IMR-90 (cell line): ENCODE results near the gene CARMIL1. TPM values are rescaled to one million over a fixed set of nuclear protein-coding genes. Genes with fewer than 3 reads are reported as not detected.

Experiments used
- ATAC-seq: fragments of 200-7000 bp; cut with Tn5 transposase; 2 replicates; pipeline ENCODE4 v1.9.1; 2020; ENCODE audit warnings: low read depth, mild to moderate bottlenecking, moderate library complexity
- BruUV-seq: library from RNA; stranded (reverse); fragments of 400-500 nt; replicated peaks from 2 replicates; lab custom pipeline; 2021; lab: Mats Ljungman, UMichigan
- CTCF ChIA-PET: fragments of 300-600 bp; formaldehyde crosslinking; extraction: SDS; loops from one replicate; lab custom pipeline; 2021; ENCODE audit warnings: antibody characterized with exemption; lab: Yijun Ruan, JAX
- POLR2A ChIA-PET: fragments of 300-600 bp; sonication (Branson Sonifier 250); formaldehyde crosslinking; loops from one replicate; lab custom pipeline; 2022; ENCODE audit warnings: antibody characterized with exemption; ENCODE audit not compliant: unreplicated experiment; lab: Charles Lee
- DNase-seq: peaks from one replicate; pipeline ENCODE4 v3.0.0; 2013
- H2AFZ ChIP-seq: replicated peaks from 2 replicates; pipeline ENCODE3; 2013; ENCODE audit warnings: low read length, mild to moderate bottlenecking; ENCODE audit not compliant: poor library complexity
- H2AK5ac ChIP-seq: 2 replicates; pipeline ENCODE4 v1.6.1; 2013; ENCODE audit warnings: low read depth, low read length, inconsistent platforms
- H2AK9ac ChIP-seq: replicated peaks from 2 replicates; pipeline ENCODE3; 2013; ENCODE audit warnings: mild to moderate bottlenecking, low read depth, low read length, moderate library complexity; ENCODE audit not compliant: poor library complexity
- H2BK120ac ChIP-seq: 2 replicates; pipeline ENCODE4 v1.6.1; 2013; ENCODE audit warnings: low read depth, low read length, inconsistent platforms
- H2BK15ac ChIP-seq: 3 replicates; pipeline ENCODE4 v1.6.1; 2013; ENCODE audit warnings: low read depth, low read length, inconsistent platforms
- H2BK20ac ChIP-seq: 2 replicates; pipeline ENCODE4 v1.6.1; 2013; ENCODE audit warnings: low read depth, mild to moderate bottlenecking, inconsistent platforms, low read length, moderate library complexity
- H2BK5ac ChIP-seq: 2 replicates; pipeline ENCODE4 v1.6.1; 2013; ENCODE audit warnings: mild to moderate bottlenecking, low read depth, low read length, inconsistent platforms; ENCODE audit not compliant: poor library complexity, severe bottlenecking
- H3K14ac ChIP-seq: replicated peaks from 2 replicates; pipeline ENCODE4 v1.6.1; 2013; ENCODE audit warnings: low read depth, low read length, inconsistent platforms
- H3K18ac ChIP-seq: 2 replicates; pipeline ENCODE4 v1.6.1; 2013; ENCODE audit warnings: low read depth, low read length, control low read depth
- H3K23ac ChIP-seq: 2 replicates; pipeline ENCODE4 v1.6.1; 2013; ENCODE audit warnings: low read depth, low read length, inconsistent platforms
- H3K27ac ChIP-seq: 2 replicates; pipeline ENCODE4 v1.5.1; 2013; ENCODE audit warnings: mild to moderate bottlenecking, control low read depth, low read length; ENCODE audit not compliant: insufficient read depth
- H3K27me3 ChIP-seq: 2 replicates; pipeline ENCODE4 v1.6.1; 2013; ENCODE audit warnings: low read length; ENCODE audit not compliant: control insufficient read depth, insufficient read depth
- H3K36me3 ChIP-seq: 2 replicates; pipeline ENCODE4 v1.6.1; 2013; ENCODE audit warnings: low read length, mixed read lengths; ENCODE audit not compliant: control insufficient read depth, insufficient read depth
- H3K4ac ChIP-seq: 2 replicates; pipeline ENCODE4 v1.6.1; 2013; ENCODE audit warnings: low read depth, low read length, inconsistent platforms
- H3K4me1 ChIP-seq: 2 replicates; pipeline ENCODE4 v1.6.1; 2013; ENCODE audit warnings: low read length, mixed read lengths; ENCODE audit not compliant: control insufficient read depth, insufficient read depth
- H3K4me2 ChIP-seq: 2 replicates; pipeline ENCODE4 v1.6.1; 2013; ENCODE audit warnings: low read depth, mild to moderate bottlenecking, control low read depth, low read length, moderate library complexity
- H3K4me3 ChIP-seq: 2 replicates; pipeline ENCODE4 v1.5.1; 2013; ENCODE audit warnings: low read depth, mild to moderate bottlenecking, control low read depth, low read length, moderate library complexity; ENCODE audit not compliant: insufficient read depth
- H3K56ac ChIP-seq: 2 replicates; pipeline ENCODE4 v1.6.1; 2013; ENCODE audit warnings: low read length, inconsistent platforms; ENCODE audit not compliant: insufficient read depth; ENCODE audit errors: extremely low read depth
- H3K79me1 ChIP-seq, 2 experiments: 2 replicates each; pipeline ENCODE4 v1.6.1; 2013; ENCODE audit warnings: low read length in 2 of 2, inconsistent platforms in 1 of 2, low read depth in 1 of 2
- H3K9ac ChIP-seq: 2 replicates; pipeline ENCODE4 v1.6.1; 2013; ENCODE audit warnings: low read depth, low read length, control low read depth
- H3K9me1 ChIP-seq: 2 replicates; pipeline ENCODE4 v1.6.1; 2013; ENCODE audit warnings: low read length, inconsistent platforms; ENCODE audit not compliant: insufficient read depth
- H3K9me3 ChIP-seq: 2 replicates; pipeline ENCODE4 v1.6.1; 2013; ENCODE audit warnings: low read length; ENCODE audit not compliant: control insufficient read depth, insufficient read depth
- H4K20me1 ChIP-seq: 2 replicates; pipeline ENCODE4 v1.6.1; 2013; ENCODE audit warnings: low read length, inconsistent platforms; ENCODE audit not compliant: insufficient read depth
- H4K5ac ChIP-seq: 2 replicates; pipeline ENCODE4 v1.6.1; 2013; ENCODE audit warnings: mild to moderate bottlenecking, low read depth, low read length, control low read depth
- H4K8ac ChIP-seq, 2 experiments: 2 replicates each; pipeline ENCODE4 v1.6.1; 2013; ENCODE audit warnings: low read depth in 2 of 2, low read length in 2 of 2, control low read depth in 1 of 2, inconsistent platforms in 1 of 2
- H4K91ac ChIP-seq: 2 replicates; pipeline ENCODE4 v1.6.1; 2013; ENCODE audit warnings: low read depth, low read length, inconsistent platforms; ENCODE audit not compliant: insufficient read depth
- MAFK ChIP-seq: IDR thresholded peaks from 2 replicates; pipeline ENCODE4 v1.6.1; 2012; ENCODE audit warnings: low read depth, low read length, improper control_type of control experiment
- POLR2A ChIP-seq: IDR thresholded peaks from 2 replicates; pipeline ENCODE4 v1.6.1; 2012; ENCODE audit warnings: mild to moderate bottlenecking, low read depth, low read length
- RAD21 ChIP-seq: IDR thresholded peaks from 2 replicates; pipeline ENCODE4 v1.6.1; 2012; ENCODE audit warnings: low read length, improper control_type of control experiment
- WGBS, 2 experiments: methylation state at CpG; one replicate each; pipeline versions ENCODE4 v1.1.5 to v1.1.7; 2013; ENCODE audit warnings: missing lambda C conversion rate in 2 of 2; ENCODE audit not compliant: insufficient read length in 1 of 2; ENCODE audit errors: extremely low coverage in 2 of 2; 5-methylcytosine and 5-hydroxymethylcytosine counted together
- dilution Hi-C: fragments of 300-500 bp; cut with HindIII; formaldehyde crosslinking; loops from one replicate; pipeline ENCODE4 v1.14.3; 2018; ENCODE audit warnings: low sequenced_read_pairs; ENCODE audit not compliant: unreplicated experiment
- in situ Hi-C: fragments of 300-500 bp; cut with MboI; formaldehyde crosslinking; loops from 3 replicates; pipeline ENCODE4 v1.14.3; 2019; ENCODE audit warnings: low sequenced_read_pairs, inconsistent platforms, mixed read lengths
- intact Hi-C: fragments of 100-400 bp; cut with micrococcal nuclease; formaldehyde crosslinking; loops from 2 replicates; pipeline ENCODE4 v1.10.0; 2022
- polyA plus RNA-seq, 3 experiments: library from polyadenylated mRNA; depleted of rRNA; stranded (reverse); fragments of >200 nt; gene quantifications; 2 replicates each; pipeline ENCODE4 v1.2.3, GENCODE V29; 2012; ENCODE audit warnings: low replicate concordance in 1 of 3
- total RNA-seq: library from RNA; depleted of rRNA; stranded (reverse); fragments of >200 nt; gene quantifications from 2 replicates; pipeline ENCODE4 v1.2.3, GENCODE V29; 2012
- TF ChIP-seq, protein P1 (sequence below): conservative IDR thresholded peaks from 2 replicates; pipeline ENCODE4 v1.5.1; 2012; ENCODE audit warnings: mild to moderate bottlenecking, low read depth, low read length, improper control_type of control experiment
- TF ChIP-seq, protein P2 (sequence below): fragments of 150-350 bp; IDR thresholded peaks from 2 replicates; pipeline ENCODE4 v1.6.1; 2016; ENCODE audit warnings: low read depth, mild to moderate bottlenecking, low read length, moderate library complexity, borderline replicate concordance

Gene CARMIL1
- total and polyA plus RNA-seq, 2 of the 4 experiments (the other 2 are of a cell fraction): 1.3 to 2.9 TPM

DNA sequence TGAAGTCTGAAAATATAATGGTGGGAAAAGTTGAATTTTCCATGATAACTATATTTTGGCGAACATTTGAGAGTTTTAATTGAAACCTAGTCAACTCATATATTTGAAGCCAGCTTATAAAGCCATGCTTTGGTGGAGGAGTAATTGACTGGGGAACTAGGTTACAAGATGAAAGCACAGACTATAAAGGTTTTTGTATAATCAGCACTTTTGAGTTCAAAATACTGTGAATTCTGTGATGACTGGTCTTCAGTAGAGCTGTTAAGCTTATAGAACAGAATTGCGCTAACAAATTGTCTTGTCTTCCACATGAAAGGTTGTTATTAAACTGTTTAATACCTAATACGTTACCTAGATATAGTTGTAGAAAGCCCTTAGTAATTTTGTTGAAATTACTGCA is 213.8 kb downstream of the CARMIL1 start:
- POLR2A ChIA-PET: no interaction called here
- no peak overlapping the region for H3K4me2 ChIP-seq
- no peaks in the 10 kb centered on the region for H3K27me3 ChIP-seq
- no TSS peak for BruUV-seq
- no peaks in the 10 kb centered on the region for H3K36me3 ChIP-seq
- H2BK20ac ChIP-seq: no peak overlapping the region
- H3K18ac ChIP-seq: no peak overlapping the region
- no peak overlapping the region for H2AFZ ChIP-seq
- H3K9me1 ChIP-seq: no peaks in the 10 kb centered on the region
- no peak overlapping the region for H4K5ac ChIP-seq
- H3K4ac ChIP-seq: no peak overlapping the region
- no peak overlapping the region for H2AK5ac ChIP-seq
- no peaks in the 10 kb centered on the region for H3K79me1 ChIP-seq
- no peak overlapping the region for H2BK5ac ChIP-seq
- no peak overlapping the region for H3K56ac ChIP-seq
- no peak overlapping the region for H3K23ac ChIP-seq
- no peaks in the 10 kb centered on the region for H3K4me1 ChIP-seq
- H4K91ac ChIP-seq: no peak overlapping the region
- CTCF ChIA-PET: no interaction called here
- DNase-seq (no peak), ATAC-seq (no peak)
- H4K20me1 ChIP-seq: no peaks in the 10 kb centered on the region
- no peak overlapping the region for H4K8ac ChIP-seq
- no peak overlapping the region for H2BK15ac ChIP-seq
- H3K9ac ChIP-seq: no peak overlapping the region
- no peak overlapping the region for H3K4me3 ChIP-seq
- no peak overlapping the region for H3K27ac ChIP-seq
- TF ChIP-seq, protein P1, sequence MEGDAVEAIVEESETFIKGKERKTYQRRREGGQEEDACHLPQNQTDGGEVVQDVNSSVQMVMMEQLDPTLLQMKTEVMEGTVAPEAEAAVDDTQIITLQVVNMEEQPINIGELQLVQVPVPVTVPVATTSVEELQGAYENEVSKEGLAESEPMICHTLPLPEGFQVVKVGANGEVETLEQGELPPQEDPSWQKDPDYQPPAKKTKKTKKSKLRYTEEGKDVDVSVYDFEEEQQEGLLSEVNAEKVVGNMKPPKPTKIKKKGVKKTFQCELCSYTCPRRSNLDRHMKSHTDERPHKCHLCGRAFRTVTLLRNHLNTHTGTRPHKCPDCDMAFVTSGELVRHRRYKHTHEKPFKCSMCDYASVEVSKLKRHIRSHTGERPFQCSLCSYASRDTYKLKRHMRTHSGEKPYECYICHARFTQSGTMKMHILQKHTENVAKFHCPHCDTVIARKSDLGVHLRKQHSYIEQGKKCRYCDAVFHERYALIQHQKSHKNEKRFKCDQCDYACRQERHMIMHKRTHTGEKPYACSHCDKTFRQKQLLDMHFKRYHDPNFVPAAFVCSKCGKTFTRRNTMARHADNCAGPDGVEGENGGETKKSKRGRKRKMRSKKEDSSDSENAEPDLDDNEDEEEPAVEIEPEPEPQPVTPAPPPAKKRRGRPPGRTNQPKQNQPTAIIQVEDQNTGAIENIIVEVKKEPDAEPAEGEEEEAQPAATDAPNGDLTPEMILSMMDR: no peak
- TF ChIP-seq POLR2A (no peak), MAFK (peak; percentile 91), RAD21 (no peak)
- TF ChIP-seq, protein P2, sequence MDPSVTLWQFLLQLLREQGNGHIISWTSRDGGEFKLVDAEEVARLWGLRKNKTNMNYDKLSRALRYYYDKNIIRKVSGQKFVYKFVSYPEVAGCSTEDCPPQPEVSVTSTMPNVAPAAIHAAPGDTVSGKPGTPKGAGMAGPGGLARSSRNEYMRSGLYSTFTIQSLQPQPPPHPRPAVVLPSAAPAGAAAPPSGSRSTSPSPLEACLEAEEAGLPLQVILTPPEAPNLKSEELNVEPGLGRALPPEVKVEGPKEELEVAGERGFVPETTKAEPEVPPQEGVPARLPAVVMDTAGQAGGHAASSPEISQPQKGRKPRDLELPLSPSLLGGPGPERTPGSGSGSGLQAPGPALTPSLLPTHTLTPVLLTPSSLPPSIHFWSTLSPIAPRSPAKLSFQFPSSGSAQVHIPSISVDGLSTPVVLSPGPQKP: no peak
- no peak overlapping the region for H2AK9ac ChIP-seq
- intact Hi-C loops (no loop called here), in situ Hi-C loops (no loop called here), dilution Hi-C loops (no loop called here)
- no peak overlapping the region for H2BK120ac ChIP-seq
- H3K9me3 ChIP-seq: no peaks in the 10 kb centered on the region
- H3K14ac ChIP-seq: no peak overlapping the region
- WGBS, 2 experiments: no CpG with 5 or more reads among the region's 3 CpGs
